Astrocyte (in vitro differentiated cells and primary cell): Measurements from ENCODE around the gene DAD1. TPM values are rescaled to one million over a fixed set of nuclear protein-coding genes. Genes with fewer than 3 reads are reported as not detected.
A peak's percentile ranks its signal among the peaks of the same experiment; 100 is the strongest.

Experiments used
- DNase-seq: peaks from one replicate; pipeline ENCODE4 v3.0.0-alpha.2; 2010; ENCODE audit warnings: low read depth
- FAIRE-seq: peaks from 2 replicates; lab custom pipeline; 2011; peaks lifted over from hg19 to GRCh38; lab: Jason Lieb, UNC
- H2AFZ ChIP-seq: 2 replicates; pipeline ENCODE4 v1.6.0; 2012; ENCODE audit warnings: low read depth, low read length, inconsistent platforms
- H3K27ac ChIP-seq: 2 replicates; pipeline ENCODE4 v1.5.1; 2011; ENCODE audit warnings: low read depth, low read length, inconsistent platforms
- H3K27me3 ChIP-seq: 2 replicates; pipeline ENCODE4 v1.6.0; 2011; ENCODE audit warnings: low read length, inconsistent platforms; ENCODE audit not compliant: insufficient read depth
- H3K36me3 ChIP-seq: 2 replicates; pipeline ENCODE4 v1.5.1; 2011; ENCODE audit warnings: low read length, inconsistent platforms; ENCODE audit not compliant: insufficient read depth
- H3K4me1 ChIP-seq: 2 replicates; pipeline ENCODE4 v1.5.1; 2011; ENCODE audit warnings: low read length, inconsistent platforms; ENCODE audit not compliant: insufficient read depth
- H3K4me2 ChIP-seq: 2 replicates; pipeline ENCODE4 v1.6.0; 2012; ENCODE audit warnings: low read length, inconsistent platforms
- H3K4me3 ChIP-seq: 2 replicates; pipeline ENCODE4 v1.5.1; 2011; ENCODE audit warnings: low read depth, mild to moderate bottlenecking, low read length, inconsistent platforms; ENCODE audit not compliant: insufficient read depth
- H3K79me2 ChIP-seq: 2 replicates; pipeline ENCODE4 v1.6.0; 2012; ENCODE audit warnings: mild to moderate bottlenecking, low read length, inconsistent platforms; ENCODE audit not compliant: insufficient read depth
- H3K9ac ChIP-seq: 2 replicates; pipeline ENCODE4 v1.6.0; 2012; ENCODE audit warnings: mild to moderate bottlenecking, low read length, inconsistent platforms
- H3K9me3 ChIP-seq: 2 replicates; pipeline ENCODE4 v1.5.1; 2012; ENCODE audit warnings: low read depth, mild to moderate bottlenecking, low read length, inconsistent platforms; ENCODE audit not compliant: insufficient read depth
- H4K20me1 ChIP-seq: 2 replicates; pipeline ENCODE4 v1.6.0; 2012; ENCODE audit warnings: low read length, inconsistent platforms; ENCODE audit not compliant: insufficient read depth
- H3K27ac Mint-ChIP-seq: one replicate; pipeline ENCODE4 v1.8.0; 2021; ENCODE audit warnings: mild to moderate bottlenecking, mixed read lengths; ENCODE audit not compliant: unreplicated experiment
- H3K27me3 Mint-ChIP-seq: one replicate; pipeline ENCODE4 v1.8.0; 2021; ENCODE audit warnings: low read depth, mixed read lengths; ENCODE audit not compliant: unreplicated experiment
- H3K36me3 Mint-ChIP-seq: one replicate; pipeline ENCODE4 v1.8.0; 2021; ENCODE audit warnings: low read depth, mixed read lengths; ENCODE audit not compliant: unreplicated experiment
- H3K4me1 Mint-ChIP-seq: one replicate; pipeline ENCODE4 v1.8.0; 2021; ENCODE audit warnings: low read depth, mixed read lengths; ENCODE audit not compliant: unreplicated experiment
- H3K4me3 Mint-ChIP-seq: one replicate; pipeline ENCODE4 v1.8.0; 2021; ENCODE audit warnings: mild to moderate bottlenecking, moderate library complexity, mixed read lengths; ENCODE audit not compliant: unreplicated experiment
- H3K9me3 Mint-ChIP-seq: one replicate; pipeline ENCODE4 v1.8.0; 2021; ENCODE audit warnings: mild to moderate bottlenecking, mixed read lengths; ENCODE audit not compliant: unreplicated experiment
- EZH2 ChIP-seq: IDR thresholded peaks from 2 replicates; pipeline ENCODE4 v1.6.1; 2012; ENCODE audit warnings: mild to moderate bottlenecking, low read length, inconsistent platforms; ENCODE audit not compliant: insufficient read depth
- total RNA-seq: library from RNA; stranded (reverse); gene quantifications from 2 replicates; pipeline ENCODE4 v1.2.1, GENCODE V29; 2021
- TF ChIP-seq, protein P1 (sequence below): IDR thresholded peaks from 2 replicates; pipeline ENCODE4 v1.5.1; 2011; ENCODE audit warnings: low read depth, mild to moderate bottlenecking, inconsistent platforms, low read length, moderate library complexity; ENCODE audit not compliant: insufficient read depth

The DAD1 gene
- total RNA-seq, 1 donor from 2014 or later, result 302 TPM

DNA sequence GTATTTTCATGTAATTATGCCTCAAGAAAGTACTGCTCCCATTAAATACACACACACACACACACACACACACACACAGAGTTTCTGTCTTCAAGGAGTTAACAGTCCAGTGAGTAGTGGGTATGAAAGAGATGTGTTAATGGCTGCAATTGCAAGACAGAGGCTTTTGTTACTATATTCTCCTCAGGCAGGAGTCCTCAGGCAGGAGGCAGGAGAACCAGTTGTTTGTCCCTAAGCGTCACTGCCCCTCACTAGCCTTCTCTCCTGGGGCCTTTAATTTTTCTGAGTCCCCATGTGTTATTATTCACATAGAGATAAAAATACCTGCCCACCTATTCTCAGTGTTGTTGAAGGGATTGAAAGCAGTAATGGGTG lies 31.2 kb downstream of the DAD1 start:
- peak overlapping the region; percentile 83 for H3K27ac Mint-ChIP-seq
- Histone ChIP-seq H4K20me1 (no peaks in the 10 kb centered on the region), H3K36me3 (no peaks in the 10 kb centered on the region), H3K9me3 (no peaks in the 10 kb centered on the region), H3K4me2 (no peak overlapping the region), H3K9ac (no peak overlapping the region), H2AFZ (no peak overlapping the region), H3K27me3 (no peaks in the 10 kb centered on the region), H3K4me1 (peaks cover 30% of the 10 kb centered on the region), H3K4me3 (no peak overlapping the region), H3K79me2 (no peaks in the 10 kb centered on the region), H3K27ac (no peak overlapping the region)
- no peak overlapping the region for H3K4me3 Mint-ChIP-seq
- peaks cover 25% of the 10 kb centered on the region for H3K4me1 Mint-ChIP-seq
- DNase-seq (no peak), FAIRE-seq (no peak)
- no peaks in the 10 kb centered on the region for H3K27me3 Mint-ChIP-seq
- no peaks in the 10 kb centered on the region for H3K9me3 Mint-ChIP-seq
- H3K36me3 Mint-ChIP-seq, result peaks cover 5% of the 10 kb centered on the region
- TF ChIP-seq EZH2, result no peak
- TF ChIP-seq, protein P1, sequence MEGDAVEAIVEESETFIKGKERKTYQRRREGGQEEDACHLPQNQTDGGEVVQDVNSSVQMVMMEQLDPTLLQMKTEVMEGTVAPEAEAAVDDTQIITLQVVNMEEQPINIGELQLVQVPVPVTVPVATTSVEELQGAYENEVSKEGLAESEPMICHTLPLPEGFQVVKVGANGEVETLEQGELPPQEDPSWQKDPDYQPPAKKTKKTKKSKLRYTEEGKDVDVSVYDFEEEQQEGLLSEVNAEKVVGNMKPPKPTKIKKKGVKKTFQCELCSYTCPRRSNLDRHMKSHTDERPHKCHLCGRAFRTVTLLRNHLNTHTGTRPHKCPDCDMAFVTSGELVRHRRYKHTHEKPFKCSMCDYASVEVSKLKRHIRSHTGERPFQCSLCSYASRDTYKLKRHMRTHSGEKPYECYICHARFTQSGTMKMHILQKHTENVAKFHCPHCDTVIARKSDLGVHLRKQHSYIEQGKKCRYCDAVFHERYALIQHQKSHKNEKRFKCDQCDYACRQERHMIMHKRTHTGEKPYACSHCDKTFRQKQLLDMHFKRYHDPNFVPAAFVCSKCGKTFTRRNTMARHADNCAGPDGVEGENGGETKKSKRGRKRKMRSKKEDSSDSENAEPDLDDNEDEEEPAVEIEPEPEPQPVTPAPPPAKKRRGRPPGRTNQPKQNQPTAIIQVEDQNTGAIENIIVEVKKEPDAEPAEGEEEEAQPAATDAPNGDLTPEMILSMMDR, result no peak

DNA sequence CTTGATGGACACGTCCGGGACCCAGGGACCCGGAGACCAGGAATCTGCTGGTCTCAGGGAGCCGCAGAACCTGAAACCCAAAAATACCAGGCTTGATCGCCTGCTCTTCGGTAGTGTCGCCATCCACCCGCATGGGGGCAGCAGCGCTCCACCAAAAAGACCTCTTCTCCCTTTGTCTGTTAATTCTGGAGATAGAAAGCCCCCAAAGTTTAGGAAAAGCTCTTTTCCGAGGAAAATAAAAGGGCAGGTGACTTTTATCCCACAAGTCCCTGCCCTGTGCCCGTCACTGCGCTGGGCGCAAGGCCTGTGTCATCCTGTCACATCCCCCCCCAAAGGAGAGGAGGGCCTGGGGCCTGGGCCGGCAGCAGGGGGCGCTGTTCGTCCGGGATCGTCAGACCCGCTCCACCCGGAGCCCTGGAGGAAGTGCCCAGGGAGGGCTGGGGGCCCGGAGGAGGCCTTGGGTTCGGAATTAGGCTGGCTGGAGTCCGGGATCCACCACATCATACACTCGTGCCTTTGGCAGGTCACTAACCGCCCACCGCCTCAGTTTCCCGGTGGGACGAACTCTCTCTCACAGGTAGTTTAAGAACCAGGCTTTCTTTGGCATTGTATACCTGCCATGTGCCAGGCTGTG lies 31.9 kb downstream of the DAD1 start:
- peak overlapping the region; percentile 57 for H3K27ac ChIP-seq

More for the DNA sequence above, 31.9 kb downstream of the DAD1 start:
- H3K27me3 Mint-ChIP-seq, result no peaks in the 10 kb centered on the region
- no peaks in the 10 kb centered on the region for H3K9me3 Mint-ChIP-seq
- Histone ChIP-seq H3K4me1 (peaks cover 30% of the 10 kb centered on the region), H3K36me3 (no peaks in the 10 kb centered on the region), H2AFZ (peak overlapping the region; percentile 70), H3K27me3 (no peaks in the 10 kb centered on the region), H4K20me1 (no peaks in the 10 kb centered on the region), H3K4me3 (peak overlapping the region; percentile 30), H3K4me2 (peak overlapping the region; percentile 86), H3K79me2 (no peaks in the 10 kb centered on the region), H3K9ac (peak overlapping the region; percentile 77), H3K9me3 (no peaks in the 10 kb centered on the region)
- no peak for TF ChIP-seq EZH2
- TF ChIP-seq, protein P1, result peak; percentile 96
- H3K4me1 Mint-ChIP-seq, result peaks cover 25% of the 10 kb centered on the region
- FAIRE-seq (no peak), DNase-seq (peak; percentile 30)
- H3K27ac Mint-ChIP-seq, result peak overlapping the region; percentile 92
- H3K4me3 Mint-ChIP-seq, result peak overlapping the region; percentile 56
- peaks cover 5% of the 10 kb centered on the region for H3K36me3 Mint-ChIP-seq
